Nephron progenitor cell (in vitro differentiated cells): ENCODE measurements around the gene ITPR1.

Experiments used
- DNase-seq: peaks from one replicate; pipeline ENCODE4 v3.0.0; 2021
- H3K27ac Mint-ChIP-seq: 2 replicates; pipeline ENCODE4 v1.8.0; 2021; ENCODE audit warnings: mild to moderate bottlenecking, moderate library complexity, mixed read lengths
- H3K27me3 Mint-ChIP-seq: 2 replicates; pipeline ENCODE4 v1.8.0; 2021; ENCODE audit warnings: mild to moderate bottlenecking, low read depth, mixed read lengths; ENCODE audit not compliant: poor library complexity
- H3K36me3 Mint-ChIP-seq: 2 replicates; pipeline ENCODE4 v1.8.0; 2021; ENCODE audit warnings: low read depth, mixed read lengths
- H3K4me1 Mint-ChIP-seq: 2 replicates; pipeline ENCODE4 v1.8.0; 2021; ENCODE audit warnings: mixed read lengths
- H3K4me3 Mint-ChIP-seq: 2 replicates; pipeline ENCODE4 v1.8.0; 2021; ENCODE audit warnings: mild to moderate bottlenecking, moderate library complexity, mixed read lengths
- H3K9me3 Mint-ChIP-seq: 2 replicates; pipeline ENCODE4 v1.8.0; 2021; ENCODE audit warnings: mild to moderate bottlenecking, moderate library complexity, mixed read lengths
- TF ChIP-seq, protein P1 (sequence below): fragments of 200-600 bp; sonication (generic); IDR thresholded peaks from 2 replicates; pipeline ENCODE4 v1.5.0; 2021; ENCODE audit warnings: antibody characterized with exemption

ITPR1 gene

DNA sequence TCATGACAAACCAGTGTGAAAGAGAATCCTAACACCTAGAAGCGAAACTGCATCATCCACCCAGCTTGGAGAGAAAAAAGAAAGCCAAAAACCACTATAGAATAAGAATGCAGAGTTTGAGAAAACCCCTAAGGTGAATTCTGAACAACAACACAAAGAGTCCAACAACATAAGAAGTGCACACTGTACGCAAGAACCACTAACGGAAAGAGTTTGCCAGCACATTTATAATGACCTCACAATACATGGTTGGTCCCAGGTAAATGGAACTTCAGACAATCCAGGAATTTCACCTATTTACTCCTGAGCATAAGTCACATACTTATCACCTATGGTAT, 357.7 kb downstream of the ITPR1 start:
- no peak for DNase-seq
- H3K27ac Mint-ChIP-seq = no peak overlapping the region
- no peaks in the 10 kb centered on the region for H3K27me3 Mint-ChIP-seq
- H3K36me3 Mint-ChIP-seq = peaks cover 4% of the 10 kb centered on the region
- no peak overlapping the region for H3K4me3 Mint-ChIP-seq
- TF ChIP-seq, protein P1, sequence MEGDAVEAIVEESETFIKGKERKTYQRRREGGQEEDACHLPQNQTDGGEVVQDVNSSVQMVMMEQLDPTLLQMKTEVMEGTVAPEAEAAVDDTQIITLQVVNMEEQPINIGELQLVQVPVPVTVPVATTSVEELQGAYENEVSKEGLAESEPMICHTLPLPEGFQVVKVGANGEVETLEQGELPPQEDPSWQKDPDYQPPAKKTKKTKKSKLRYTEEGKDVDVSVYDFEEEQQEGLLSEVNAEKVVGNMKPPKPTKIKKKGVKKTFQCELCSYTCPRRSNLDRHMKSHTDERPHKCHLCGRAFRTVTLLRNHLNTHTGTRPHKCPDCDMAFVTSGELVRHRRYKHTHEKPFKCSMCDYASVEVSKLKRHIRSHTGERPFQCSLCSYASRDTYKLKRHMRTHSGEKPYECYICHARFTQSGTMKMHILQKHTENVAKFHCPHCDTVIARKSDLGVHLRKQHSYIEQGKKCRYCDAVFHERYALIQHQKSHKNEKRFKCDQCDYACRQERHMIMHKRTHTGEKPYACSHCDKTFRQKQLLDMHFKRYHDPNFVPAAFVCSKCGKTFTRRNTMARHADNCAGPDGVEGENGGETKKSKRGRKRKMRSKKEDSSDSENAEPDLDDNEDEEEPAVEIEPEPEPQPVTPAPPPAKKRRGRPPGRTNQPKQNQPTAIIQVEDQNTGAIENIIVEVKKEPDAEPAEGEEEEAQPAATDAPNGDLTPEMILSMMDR = no peak
- H3K9me3 Mint-ChIP-seq = no peaks in the 10 kb centered on the region
- H3K4me1 Mint-ChIP-seq = peaks cover 32% of the 10 kb centered on the region

DNA sequence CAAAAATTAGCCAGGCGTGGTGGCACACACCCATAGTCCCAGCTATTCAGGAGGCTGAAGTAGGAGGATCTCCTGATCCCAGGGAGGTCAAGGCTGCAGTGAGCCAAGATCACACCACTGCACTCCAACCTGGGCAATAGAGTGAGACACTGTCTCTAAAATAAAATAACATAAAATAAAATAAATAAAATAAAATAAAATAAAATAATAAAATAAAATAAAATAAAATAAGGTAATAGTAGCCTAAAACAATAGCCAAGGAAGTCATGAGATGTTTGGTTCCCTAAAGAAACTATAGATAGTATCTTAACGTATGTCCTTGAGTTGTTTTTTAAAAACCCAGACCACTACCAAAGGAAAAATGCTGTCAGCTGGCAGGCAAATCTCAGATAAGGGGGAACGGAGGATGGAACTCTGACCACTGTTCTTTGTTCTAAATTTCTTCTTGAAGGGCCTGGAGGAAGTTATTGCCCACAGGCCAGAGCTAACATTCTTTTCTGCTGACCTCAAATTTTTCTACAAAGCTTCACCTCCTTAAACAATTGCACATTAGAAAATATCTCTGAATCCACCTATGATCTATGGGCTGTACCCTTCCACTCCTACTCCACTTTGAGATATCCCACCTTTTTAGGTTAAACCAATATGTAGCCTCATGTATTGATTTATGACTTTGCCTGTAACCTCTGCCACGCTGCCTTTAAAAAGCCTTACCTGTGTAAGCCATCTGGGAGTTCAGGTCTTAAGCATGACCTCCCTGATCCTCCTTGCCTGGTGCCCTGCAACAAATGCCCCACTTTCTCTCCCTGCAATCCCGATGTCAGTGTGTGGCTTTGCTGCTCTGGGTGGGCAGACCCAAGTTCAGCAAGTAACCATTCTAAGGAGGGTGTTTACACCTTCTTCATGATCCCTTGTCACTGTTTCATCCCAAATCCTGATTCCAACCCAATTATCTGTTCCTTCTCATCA, 359.9 kb downstream of the ITPR1 start:
- Mint-ChIP-seq H3K36me3 (peaks cover 20% of the 10 kb centered on the region), H3K9me3 (peaks cover 13% of the 10 kb centered on the region), H3K27ac (no peak overlapping the region), H3K4me1 (peaks cover 23% of the 10 kb centered on the region), H3K27me3 (no peaks in the 10 kb centered on the region), H3K4me3 (no peak overlapping the region)
- no peak for DNase-seq
- TF ChIP-seq, protein P1 = no peak

DNA sequence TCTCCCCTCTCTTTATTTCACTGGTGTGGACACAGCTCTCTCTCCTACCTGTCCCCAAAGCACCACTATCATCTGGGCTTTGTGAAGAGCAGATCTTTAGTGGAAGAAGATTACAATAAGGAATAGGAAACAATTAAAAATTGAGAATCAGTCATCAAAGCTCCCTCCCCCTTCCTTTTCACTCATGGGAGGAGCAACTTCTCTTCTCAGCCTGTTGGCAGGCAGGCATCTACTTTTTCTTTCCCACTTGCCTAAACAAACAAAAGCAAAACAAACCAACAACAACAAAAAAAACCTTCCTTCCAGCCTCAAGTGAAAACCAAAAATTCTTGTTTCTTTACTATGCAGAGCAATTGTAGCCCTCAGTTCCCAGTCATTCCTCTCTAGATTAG, 360.6 kb downstream of the ITPR1 start:
- Mint-ChIP-seq H3K27ac (no peak overlapping the region), H3K9me3 (peaks cover 13% of the 10 kb centered on the region), H3K27me3 (no peaks in the 10 kb centered on the region), H3K4me1 (peaks cover 16% of the 10 kb centered on the region), H3K36me3 (peaks cover 25% of the 10 kb centered on the region), H3K4me3 (no peak overlapping the region)
- TF ChIP-seq, protein P1 = no peak
- DNase-seq = no peak

DNA sequence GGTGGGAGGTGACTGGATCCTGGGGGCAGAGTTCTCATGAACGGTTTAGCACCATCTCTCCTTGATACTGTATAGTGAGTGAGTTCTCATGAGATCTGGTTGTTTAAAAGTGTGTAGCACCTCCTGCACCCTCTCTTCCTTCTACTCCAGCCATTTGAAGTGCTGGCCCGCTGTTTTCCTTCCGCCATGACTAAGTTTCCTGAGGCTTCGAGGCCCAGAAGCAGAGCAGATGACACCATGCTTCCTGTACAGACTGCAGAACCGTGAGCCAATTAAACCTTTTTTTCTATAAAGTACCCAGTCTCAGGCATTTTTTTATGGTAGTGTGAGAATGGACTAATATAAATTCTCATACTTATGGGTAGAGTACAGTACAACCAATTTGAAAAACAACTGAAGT, 362.5 kb downstream of the ITPR1 start:
- peaks cover 11% of the 10 kb centered on the region for H3K4me1 Mint-ChIP-seq
- no peak overlapping the region for H3K4me3 Mint-ChIP-seq
- no peak for DNase-seq
- H3K27ac Mint-ChIP-seq = no peak overlapping the region
- H3K9me3 Mint-ChIP-seq = peaks cover 22% of the 10 kb centered on the region
- TF ChIP-seq, protein P1 = no peak
- H3K27me3 Mint-ChIP-seq = no peaks in the 10 kb centered on the region
- H3K36me3 Mint-ChIP-seq = peaks cover 33% of the 10 kb centered on the region

DNA sequence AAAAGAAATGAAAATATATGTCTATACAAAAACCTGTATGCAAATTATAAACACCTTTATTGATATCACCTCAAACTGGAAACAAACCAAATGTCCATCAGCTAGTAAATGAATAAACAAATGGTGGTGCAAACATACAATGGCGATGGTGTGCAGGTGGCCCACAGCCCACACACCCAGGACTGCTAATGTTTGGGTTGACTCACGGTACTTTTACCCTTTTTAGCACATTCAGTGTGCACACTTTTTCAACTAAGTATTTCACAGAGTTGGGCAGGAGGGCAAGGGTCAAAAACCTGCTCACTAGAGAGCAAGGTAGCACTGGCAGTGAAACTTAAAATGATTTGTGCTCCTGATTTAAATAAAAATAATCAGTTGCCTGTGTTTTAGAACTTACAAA, 363.0 kb downstream of the ITPR1 start:
- Mint-ChIP-seq H3K27ac (no peak overlapping the region), H3K9me3 (peaks cover 24% of the 10 kb centered on the region), H3K27me3 (no peaks in the 10 kb centered on the region), H3K4me1 (peaks cover 11% of the 10 kb centered on the region), H3K4me3 (no peak overlapping the region), H3K36me3 (peaks cover 35% of the 10 kb centered on the region)
- no peak for DNase-seq
- TF ChIP-seq, protein P1 = no peak

DNA sequence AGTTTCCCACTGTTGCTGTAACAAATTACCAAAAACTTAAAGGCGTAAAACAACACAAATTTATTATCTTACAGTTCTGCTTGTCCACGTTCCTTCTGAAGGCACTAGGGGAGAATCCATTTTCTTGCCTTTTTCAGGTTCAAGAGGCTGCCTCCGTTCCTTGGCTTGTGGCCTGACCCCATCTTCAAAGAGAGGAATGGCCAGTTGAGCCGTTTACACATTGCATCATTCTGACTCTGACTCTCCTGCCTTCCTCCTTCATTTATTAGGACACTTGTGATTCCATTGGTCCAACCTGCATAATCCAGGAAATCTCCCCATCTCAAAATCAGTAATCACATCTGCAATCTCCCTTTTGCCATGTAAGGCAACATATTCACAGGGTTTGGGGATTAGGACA, 363.4 kb downstream of the ITPR1 start:
- H3K4me1 Mint-ChIP-seq = peaks cover 11% of the 10 kb centered on the region
- peaks cover 28% of the 10 kb centered on the region for H3K9me3 Mint-ChIP-seq
- no peaks in the 10 kb centered on the region for H3K27me3 Mint-ChIP-seq
- peaks cover 40% of the 10 kb centered on the region for H3K36me3 Mint-ChIP-seq
- H3K27ac Mint-ChIP-seq = no peak overlapping the region
- TF ChIP-seq, protein P1 = no peak
- DNase-seq = no peak
- no peak overlapping the region for H3K4me3 Mint-ChIP-seq
